GM19025 (cell line): ENCODE measurements around the gene FRMD4A.
"Not testable (repeated sequence)": the region's sequence is repeated elsewhere in the genome, so short reads cannot be mapped to it uniquely, and the experiment has no call there.

ENCODE experiments used
- ATAC-seq: cut with Tn5 transposase; IDR thresholded peaks from one replicate; pipeline ENCODE4 v1.9.1; 2021; ENCODE audit warnings: mild to moderate bottlenecking, low read depth, moderate library complexity; ENCODE audit not compliant: unreplicated experiment

The FRMD4A gene

DNA sequence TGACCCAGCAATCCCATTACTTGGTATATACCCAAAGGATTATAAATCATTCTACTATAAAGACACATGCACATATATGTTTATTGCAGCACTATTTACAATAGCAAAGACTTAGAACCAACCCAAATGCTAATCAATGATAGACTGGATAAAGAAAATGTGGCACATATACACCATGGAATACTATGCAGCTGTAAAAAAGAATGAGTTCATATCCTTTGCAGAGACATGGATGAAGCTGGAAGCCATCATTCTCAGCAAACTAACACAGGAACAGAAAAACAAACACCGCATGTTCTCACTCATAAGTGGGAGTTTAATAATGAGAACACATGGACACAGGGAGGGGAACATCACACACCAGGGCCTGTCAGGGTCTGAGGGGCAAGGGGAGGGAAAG lies 434.6 kb downstream of the FRMD4A start:
- ATAC-seq = not testable (repeated sequence)

DNA sequence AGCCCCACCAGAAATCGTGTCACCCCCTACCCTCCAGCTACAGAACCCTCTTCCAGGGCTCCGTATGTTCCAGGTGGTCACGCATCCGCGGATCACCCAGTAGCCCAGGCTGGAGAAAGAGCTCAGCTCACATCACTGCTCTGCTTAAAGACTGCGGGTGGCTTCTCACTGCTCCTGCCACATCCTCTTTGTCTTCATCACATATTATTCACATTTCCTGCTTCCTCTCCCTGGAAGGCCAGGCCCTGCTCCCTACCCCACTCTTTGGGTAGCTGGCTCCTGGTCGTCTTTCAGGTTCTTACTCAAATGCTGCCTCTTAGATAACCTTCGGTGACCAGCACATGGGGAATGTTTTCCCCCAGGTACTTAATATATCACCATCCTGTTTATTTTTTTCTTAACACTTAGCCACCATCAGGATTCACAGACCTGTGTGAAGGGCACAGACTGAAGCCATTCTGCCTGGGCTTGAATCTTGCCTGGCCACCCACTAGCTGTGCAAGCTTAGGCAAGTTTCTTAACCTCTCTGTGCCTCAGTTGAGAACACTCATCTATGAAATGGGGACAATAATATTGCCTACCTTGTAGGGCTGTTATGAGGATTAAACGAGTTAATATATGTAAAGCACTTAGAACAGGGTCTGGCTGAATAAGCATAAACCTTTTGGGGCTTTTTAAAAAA lies 436.2 kb downstream of the FRMD4A start:
- ATAC-seq = no peak

DNA sequence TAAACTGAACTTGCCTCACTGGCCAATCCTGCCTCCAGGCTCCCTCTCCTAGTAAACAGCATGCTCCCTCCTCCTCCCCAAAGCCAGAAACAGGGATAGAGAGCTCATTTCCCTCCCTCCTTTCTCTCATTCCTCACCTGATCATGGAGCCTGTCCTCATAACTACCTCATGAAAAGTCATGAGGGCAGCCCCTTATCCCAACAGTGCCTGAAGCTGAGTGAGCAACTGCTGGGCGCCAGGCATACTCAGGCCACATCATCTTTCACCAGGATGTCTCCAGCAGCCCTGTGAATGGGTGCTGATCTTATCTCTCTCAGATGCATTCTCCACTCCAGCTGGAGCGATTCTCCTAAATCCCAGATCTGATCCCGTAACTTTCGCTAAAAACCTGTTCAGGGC lies 436.8 kb downstream of the FRMD4A start:
- no peak for ATAC-seq

DNA sequence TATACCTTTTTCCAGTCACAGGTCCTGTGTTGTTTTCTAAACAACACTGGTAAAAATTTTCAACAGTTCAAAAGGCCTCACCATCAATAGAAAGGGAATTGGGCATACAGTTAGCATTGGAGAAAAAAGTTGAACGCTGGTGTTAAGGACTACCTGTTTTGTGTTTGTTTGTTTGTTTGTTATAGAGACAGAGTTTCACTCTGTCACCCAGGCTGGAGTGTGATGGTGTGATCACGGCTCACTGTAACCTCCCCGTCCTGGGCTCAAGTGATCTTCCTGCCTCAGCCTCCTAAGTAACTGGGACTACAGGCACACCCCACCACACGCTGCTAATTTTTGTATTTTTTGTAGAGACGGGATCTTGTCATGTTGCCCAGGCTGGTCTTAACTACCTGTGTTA lies 437.9 kb downstream of the FRMD4A start:
- ATAC-seq = no peak

DNA sequence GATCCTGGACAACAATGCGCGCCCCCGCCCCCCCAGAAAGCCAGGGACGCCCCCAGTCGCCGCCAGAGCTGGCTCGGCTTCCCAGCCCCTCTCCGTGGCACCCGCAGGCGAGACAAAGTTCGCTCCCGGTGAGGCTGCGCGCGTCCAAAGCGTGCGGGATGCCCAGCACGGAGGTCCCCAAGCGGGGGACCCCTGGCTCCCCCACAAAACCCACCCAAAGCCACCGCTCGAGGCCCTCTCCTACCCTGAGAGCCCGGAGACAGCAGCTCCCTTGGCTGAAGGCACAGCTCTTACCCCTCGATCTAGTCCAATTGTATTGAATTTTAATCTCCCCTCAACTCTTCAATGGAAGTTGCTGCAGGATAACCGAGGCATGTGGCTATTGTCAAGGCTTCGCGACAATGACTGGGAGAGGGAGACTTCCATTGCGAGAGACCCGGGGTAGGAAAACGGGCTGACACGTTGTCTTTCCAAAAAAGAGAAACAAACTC lies 438.7 kb downstream of the FRMD4A start:
- no peak for ATAC-seq

DNA sequence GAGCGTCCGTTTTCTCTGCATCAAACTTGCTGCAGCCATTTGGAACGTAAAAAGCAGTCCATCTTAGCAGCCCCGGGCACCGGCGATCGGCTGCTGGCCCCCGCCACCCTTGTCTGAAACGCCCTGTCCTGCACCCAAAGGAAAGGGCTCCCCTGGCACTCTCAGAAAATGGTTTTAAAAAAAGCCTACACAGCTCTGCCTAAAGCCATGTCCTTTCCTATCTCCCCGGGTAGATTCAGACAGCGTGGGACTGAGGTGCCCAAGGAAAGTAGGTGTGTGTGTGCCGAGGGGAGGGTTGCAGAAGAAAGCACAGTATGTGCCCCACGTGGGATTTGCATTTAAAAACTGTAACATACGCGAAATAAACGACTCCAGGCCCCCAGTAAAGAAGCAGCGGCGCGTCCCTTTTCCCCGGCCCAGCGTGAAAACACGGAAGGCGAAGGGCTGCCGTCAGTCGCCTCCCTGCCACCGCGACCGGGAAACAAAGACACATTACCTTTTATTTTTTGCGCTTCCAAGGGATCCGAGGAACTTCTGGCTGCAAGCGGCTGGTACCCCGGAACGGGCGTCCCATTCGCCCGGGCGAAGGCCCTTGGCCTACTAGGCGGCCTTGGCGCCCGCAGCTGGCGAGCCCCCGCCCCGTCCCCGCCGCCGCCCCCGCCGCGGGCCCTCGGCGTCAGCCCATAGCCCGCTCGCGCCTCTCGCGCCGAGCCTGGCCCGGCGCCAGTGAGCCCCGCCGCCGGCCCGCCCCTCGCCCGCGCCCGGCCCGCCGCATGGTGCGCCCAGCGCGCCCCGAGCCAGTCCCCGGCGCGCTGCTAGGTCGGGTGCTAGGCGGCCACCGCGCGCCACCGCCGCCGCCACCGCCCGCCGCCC lies 439.4 kb downstream of the FRMD4A start:
- ATAC-seq = no peak

DNA sequence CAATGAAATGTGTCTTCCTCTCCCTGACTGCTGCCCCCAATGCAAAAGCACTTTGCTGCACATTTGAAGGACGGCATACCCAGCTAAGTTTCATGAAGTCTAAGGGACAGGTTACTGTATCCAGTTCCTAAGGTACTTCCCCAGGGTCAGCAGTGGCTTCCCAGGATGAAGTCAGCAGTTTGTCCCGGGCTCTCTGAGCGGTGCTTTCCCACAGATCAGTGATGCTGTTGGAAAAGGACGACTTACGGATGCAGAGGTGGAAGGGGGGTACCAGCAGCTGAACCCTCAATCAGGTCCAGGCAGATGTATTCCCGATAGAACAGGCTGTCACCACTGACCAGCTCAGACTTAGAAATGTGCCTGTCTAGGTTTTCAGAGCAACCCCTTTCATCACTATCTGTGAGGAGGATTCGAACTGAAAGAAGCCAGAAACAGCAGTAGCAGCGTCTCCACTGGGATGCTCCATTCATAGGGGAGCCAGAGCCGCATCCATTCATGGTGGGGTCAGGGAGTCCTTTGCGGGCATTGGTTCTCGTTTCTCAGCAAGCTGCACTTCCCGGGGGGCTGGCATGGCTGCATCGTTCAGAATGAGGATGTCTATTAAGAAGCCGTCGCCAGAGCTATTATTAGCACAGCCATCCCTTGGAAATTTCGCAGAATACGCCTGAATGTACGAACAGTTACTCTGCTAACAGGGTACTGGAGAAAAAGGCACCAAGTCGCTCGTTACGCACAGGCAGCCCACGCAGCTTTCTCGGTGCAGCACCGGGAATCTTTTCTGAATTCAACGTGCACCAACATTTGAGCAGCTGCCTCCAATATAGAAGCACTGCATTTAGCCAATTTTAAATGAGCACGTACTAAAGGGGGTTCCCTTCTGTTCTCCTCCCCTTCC lies 440.2 kb downstream of the FRMD4A start:
- ATAC-seq = no peak

DNA sequence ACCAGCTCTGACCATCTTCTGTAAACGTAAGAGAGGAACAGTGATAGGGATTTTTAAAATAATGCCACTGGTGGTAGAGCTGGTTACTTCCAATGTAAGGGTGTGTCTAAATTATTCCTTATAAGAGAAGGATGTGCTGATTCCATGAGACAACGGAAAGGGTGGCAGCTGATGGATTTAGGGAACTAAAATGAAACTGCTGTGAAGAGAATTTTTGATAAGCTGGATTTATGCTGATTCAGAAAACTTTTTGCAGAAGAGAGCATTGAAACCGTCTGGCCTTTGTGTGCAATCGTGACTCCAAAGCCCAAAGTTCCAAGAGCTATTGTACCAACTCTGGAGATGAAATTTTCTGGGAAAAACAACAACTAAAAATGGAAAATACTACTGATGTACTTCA lies 443.0 kb downstream of the FRMD4A start:
- no peak for ATAC-seq

DNA sequence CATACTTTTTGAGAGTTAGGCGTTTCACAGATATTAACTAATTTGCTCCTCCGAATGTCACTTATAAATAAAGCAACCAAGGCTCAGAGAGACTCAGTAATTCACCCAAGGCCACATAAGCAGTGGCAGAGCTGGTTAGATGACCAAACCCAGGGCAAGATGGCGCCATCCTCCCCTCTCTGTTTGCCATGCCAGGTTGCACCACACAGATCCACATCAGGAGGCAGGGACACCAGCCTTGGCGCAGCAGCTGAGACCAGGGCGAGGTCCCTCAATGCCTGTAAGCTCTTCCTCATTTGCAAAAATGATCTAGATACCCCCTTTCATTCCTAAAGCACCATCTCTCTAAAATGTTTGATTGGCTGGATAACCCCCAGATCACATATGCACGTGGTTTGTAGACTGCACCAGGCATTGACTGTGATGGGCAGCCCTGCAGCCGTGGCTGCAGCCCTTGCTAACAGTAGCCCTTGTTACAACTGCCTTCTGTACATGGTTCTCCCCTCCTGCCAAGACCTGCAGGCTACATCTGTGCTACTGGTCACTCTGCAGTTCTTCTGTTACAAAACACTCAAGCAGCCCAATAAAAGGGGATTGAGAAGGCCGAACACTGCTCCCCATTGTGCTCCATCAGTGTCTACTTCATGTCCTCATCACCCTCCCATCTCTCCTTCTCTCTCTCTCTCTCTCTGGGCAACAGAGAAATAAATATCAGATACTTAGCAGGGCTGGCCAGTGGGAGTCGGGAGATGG lies 445.3 kb downstream of the FRMD4A start:
- no peak for ATAC-seq

DNA sequence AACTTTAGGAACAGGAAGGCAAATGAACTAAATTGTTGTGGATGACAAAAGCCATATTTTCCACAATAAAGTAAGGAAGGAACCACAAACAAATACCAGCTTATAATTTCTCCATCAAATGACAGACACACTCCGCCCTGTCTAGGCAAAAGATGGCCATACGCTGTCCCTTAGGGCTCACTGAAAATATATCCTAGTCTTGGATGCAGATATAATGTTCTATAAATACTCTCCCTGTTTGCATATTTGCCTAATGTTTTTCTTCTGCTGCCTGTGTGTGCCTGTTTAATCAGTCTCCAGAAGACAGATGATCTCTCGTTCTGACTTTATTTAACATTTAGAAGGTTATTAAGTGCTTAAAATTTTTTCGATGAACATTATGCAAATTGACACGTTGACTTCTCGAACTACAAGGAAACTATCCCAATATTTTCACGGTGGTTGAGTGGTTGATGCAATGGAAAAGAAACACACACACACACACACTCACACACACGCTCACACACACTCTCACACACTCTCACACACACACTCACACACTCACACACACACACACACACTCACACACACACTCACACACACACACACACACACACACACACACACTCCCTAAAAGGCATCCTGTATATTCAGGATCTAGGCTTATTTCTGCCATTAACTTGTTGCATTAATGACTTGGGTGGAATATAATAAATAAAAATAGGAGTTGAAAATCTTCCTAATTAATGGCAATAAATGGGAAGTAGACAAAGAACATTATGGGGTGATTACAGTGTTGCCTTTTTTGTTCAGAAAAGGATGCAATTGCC lies 446.9 kb downstream of the FRMD4A start:
- no peak for ATAC-seq

DNA sequence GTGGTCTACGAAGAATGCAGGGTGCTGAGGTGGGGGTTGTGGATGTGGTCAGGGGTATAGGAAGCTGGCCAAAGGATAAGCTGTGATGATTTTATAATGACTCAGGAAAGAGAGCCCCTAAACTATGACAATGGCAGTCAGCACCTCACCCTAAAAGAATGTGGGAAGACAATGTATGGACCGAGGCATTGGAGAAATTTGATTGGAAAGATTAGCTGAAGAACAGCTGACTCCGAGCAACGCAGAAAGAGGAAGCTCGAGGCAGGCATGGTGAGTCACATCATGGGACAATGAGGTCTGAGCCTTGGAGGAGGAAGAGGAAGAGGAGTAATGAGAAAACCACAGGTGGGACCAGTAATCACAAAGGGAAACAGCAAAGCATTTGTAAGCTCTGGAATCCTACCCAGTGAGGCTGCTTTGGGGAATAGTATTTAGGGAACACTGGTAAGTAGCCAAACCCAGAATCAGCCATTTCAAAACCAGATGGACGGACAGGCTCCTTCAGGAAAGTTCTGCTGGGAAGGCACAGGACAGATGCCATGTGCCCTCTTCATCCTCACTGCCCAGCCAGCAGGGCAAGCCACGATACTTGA lies 448.5 kb downstream of the FRMD4A start:
- no peak for ATAC-seq

DNA sequence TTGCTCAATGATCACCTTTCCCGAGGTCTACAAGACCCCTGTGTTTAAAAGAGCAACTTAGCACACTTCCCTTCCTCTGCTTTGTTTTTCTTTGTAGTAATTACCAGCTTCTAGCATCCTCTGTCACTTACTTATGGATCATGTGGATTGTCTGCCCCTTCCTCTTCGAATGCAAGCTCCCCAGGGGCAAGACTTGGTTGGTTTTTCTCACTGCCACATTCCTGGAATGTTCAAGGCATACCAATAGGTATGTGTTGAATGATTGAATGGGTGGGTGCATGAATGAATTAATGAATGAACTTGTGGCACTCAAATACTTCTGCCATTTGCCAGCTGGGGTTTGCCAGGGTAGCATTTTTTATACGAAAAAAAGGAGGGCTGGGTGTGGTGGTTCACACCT lies 450.0 kb downstream of the FRMD4A start:
- no peak for ATAC-seq

DNA sequence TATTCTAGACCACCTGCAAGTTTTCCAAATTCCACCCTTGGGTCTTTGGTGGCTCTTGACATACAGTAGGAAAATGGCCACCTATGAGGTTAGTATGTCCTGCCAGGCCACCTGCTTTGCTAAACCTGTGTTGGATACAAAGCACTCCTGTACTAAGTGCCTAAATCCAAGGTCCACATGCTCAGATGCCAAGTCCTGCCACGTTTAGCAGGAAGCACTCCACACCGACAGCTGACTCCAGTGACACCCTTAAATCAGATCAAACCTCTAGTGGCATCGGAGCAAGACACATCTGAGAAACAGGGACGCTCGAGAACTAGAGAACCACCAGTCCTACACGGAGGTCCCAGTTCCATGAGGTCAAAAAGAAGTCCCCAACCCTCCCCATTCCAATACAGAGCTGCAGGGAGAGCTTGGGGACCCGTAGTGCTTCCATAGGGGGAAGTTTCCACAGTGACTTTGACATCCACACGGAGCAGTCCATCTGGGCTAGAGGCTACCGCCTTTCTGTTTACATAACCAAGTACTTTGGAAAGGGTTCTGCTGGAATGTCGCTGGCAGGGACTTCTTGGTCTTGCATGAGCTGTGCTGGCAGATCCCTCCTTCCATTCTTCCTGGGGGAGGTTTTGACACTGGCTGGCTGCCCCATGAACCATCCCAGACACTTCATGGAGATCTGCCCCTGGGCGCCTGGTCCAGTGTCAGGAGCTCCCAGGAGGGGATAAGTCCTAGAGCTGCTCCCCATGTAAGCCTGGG lies 453.4 kb downstream of the FRMD4A start:
- ATAC-seq = no peak

DNA sequence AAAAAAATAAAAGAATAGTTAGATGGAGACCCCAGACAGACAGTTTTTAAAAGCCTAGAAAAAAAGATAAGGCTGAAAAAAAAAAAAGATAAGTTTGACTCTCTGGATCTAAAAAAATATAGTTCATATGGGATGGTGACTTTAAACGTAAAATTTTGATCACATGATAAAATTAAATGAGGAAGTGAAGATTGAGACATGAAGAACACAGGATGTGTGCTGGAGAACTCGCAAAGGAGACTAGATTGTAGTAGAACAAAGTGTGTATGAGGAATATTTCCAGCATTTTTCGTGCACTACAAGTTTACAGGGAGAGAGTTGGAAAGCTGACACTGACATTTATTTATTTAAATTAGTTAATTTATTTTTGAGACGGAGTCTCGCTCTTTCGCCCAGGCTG lies 457.5 kb downstream of the FRMD4A start:
- no peak for ATAC-seq

DNA sequence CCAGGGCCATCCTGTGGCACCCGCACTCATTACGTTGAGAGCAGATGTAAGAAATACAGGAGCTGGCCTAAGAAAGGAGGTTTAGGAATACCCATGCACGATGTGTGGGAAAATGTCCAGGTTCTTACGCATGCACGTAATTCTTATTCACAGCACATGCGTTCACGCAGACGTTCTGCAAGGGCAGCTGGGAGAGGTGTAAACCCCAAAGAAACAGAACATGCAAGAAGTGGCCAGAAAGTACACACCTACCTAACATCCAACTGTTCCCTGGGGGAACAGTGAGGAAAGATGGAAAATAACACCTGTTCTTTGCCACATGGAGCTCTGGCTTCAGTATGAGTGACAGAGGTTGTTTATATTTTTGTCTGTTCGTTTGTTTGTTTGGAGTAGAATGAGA lies 458.3 kb downstream of the FRMD4A start:
- no peak for ATAC-seq

DNA sequence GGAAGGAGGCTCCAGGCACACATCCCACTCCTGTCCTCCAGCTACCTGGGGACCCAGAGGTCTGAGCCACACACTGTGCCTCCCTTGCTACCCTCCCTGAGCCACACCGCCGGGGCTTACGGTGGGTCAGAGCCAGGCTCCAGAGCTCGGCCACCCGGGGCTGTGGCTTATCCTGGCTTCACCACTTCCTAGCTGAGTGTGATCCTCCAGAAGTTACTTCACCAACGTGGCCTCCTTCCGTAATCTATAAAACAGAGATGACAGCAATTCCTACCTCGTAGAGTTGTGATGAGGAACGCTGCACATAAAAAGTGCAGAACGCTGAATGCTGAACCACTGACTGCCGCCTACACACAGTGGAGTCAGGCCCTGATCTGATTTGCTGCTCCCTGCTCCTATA lies 458.9 kb downstream of the FRMD4A start:
- no peak for ATAC-seq

DNA sequence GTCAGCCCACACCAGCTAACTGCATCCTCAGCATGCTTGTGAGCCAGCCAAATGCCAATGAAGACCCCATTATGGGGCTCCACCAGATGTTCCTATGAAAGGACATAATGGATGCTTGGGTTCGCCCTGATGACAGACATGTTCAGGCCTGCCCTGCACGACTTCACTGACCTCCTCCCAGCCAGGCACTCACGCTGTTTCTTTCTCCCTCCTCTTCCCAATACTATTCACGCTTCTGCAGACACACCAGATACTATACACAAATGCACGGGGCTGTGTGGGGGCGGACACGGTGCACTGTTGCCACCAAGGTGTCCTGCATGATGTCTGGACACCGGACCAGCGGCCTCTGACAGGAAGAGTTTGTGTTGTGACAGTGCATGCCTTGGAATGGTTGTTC lies 459.7 kb downstream of the FRMD4A start:
- no peak for ATAC-seq

DNA sequence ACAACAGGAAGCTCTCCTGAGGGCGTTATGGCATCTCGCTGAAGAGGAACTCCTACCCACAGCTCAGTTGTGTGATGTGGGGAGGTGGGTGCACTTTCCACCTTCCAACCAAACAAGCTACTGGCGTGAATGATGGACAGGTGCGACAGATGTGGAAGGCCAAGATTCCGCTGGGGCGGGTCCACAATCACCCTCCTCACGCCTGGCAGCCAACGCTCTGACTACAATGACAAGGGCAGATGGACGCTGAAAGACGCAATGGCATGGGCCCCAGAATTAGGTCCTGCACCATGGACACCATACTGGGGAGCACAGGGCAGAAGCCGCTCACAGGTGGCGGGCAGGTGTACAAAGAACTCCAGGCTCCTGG lies 461.4 kb downstream of the FRMD4A start:
- no peak for ATAC-seq
